Fibroblast of skin of left biceps (primary cell): ENCODE results near the gene TEAD4.

Experiments used
- DNase-seq, 2 experiments: peaks; one replicate each; pipeline ENCODE4 v3.0.0-alpha.2; 2013; ENCODE audit warnings: low read depth in 2 of 2

Gene TEAD4

DNA sequence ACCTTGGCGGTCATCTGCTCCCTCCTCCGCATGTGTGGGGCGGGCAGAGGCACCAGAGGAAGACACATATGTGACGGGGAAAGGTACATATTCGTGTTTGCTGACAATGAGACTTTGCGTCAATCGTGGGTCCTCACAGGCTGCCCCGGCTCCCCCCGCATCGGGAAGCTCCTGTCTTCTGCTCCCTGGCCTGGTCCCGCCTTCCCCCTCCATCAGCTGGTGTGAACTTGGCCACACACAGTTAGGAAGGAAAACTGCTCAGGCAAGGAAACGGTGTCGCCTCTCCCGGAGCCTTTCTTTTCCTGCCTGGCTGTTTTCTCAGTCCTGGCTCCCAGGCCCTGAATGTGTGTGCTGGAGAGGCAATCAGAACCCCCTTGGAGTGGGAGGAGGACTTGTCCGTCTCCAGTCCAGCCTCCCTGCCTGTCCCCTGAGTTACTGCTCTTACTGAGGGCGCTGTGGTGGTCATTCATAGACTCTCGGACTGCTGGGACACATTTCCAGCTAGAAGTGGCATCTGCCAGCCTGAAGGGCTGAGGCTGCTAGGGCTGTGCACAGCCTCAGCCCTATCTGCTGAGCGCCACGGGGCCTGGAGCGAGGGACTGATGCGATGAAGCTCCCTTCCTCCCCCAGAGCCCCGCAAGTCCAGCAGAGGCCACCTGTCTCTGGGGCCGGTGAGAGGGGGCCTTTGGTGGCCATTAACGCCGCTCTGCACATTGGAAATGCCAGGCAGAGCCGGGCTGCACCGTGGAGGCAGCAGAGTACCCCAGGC is 73.8 kb downstream of the TEAD4 start:
- no peak for DNase-seq

- no peak for DNase-seq
Measured at GRCh38 chr12:3033539-3033867, 74.3 kb downstream of the TEAD4 start.

DNA sequence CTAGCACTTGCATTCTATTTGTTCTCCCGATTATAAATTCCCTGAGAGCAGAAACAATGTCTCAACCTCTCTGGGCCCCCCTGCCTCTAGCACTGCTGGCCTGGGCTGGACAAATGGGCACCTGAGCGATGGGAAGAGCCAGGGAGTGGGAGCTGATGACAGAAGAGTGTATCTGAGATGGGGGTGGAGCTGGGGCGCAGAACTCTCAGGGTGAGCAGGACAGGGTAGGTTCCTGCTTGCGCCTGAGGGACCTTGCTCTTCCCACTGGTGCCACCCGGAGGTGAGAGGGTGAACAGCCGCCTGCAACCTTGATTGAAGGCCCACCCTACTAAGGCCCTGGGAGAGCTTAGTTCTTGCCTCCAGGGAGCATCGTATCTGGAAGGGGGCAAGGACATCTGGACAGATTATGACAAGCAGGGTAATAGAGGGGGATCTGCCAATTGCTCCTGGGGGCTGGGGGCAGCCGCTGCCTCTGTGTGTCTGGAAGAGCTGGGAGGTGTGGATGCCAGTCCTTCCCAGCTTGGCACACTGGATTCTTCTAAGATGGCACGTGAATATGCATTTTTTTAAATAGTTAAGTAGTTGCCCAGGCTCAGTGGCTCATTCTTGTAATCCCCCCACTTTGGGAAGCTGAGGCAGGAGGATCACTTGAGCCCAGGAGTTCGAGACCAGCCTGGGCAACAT is 75.0 kb downstream of the TEAD4 start:
- peak; percentile 8 to 23 for DNase-seq

DNA sequence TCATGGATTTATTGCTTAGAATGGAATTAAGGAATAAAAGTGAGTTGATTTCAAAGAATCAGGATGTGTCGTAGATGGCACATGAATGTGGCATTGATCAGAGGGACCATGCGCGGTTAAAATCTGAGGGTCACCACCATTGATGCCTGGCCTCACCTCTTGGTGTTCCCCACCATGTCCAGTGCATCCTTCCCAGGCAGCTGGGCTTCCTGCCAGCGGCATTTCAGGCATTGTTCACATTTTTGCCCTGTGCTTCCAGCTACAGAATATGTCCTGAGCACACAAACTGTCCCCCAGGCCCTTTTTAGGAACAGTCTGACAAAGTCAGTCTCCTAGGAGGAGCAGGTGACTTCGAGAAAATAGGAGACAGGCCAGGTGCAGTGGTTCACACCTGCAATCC is 76.0 kb downstream of the TEAD4 start:
- no peak for DNase-seq

GRCh38 chr12:3035815-3036702 is 76.9 kb downstream of the TEAD4 start:
- no peak for DNase-seq

DNA sequence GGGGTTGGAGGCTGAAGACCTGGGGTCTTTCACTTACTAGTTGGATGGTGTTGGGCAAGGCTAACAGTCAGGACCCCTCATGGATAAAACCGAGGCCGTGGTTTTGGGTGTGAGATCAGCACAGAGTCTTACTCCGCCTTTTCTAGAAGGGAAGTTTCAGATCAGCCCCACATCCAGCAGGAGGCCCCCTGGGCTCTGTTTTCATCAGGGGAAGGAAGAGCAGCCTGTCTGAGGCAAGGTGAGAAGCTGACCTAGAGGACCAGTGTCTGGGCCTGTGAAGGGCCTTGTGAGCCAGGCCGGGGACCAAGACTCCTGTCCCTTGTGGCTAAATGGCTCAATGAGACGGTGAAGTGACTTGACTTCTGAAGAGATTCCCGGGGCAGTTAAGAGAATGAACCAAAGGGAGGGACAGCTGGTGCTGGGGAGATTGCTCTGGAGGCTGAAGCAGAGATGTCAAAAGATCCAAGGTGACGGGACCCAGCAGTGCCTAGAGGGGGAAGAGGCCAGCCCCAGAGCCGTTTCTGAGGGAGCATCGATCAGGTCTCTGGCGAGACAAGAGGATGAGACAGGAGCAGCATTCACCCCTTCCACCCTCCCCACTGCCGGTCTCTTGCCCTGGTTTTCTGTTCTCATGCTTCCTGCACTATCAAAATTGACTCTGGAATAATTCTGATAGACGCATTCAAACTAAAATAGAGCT is 77.9 kb downstream of the TEAD4 start:
- no peak for DNase-seq

DNA sequence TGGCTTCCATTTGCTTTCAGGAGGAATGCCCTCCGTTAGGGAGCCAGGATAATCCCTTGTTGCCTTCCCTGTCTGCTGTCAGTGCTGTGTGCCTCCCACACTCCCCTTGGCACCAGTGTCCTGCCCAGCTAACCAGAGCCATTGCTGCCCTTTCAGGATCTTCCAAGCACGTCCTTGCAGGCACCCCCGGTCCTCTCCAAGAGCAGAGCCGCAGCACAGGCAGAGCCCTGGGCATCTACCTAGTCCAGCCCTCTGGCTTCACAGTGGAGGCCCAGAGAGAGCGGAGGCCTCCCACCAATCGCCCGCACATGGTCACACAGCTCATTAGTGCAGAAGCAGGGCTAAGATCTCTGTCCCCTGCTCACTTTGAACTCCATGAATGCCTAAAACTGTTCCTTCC is 79.0 kb downstream of the TEAD4 start:
- no peak for DNase-seq

DNA sequence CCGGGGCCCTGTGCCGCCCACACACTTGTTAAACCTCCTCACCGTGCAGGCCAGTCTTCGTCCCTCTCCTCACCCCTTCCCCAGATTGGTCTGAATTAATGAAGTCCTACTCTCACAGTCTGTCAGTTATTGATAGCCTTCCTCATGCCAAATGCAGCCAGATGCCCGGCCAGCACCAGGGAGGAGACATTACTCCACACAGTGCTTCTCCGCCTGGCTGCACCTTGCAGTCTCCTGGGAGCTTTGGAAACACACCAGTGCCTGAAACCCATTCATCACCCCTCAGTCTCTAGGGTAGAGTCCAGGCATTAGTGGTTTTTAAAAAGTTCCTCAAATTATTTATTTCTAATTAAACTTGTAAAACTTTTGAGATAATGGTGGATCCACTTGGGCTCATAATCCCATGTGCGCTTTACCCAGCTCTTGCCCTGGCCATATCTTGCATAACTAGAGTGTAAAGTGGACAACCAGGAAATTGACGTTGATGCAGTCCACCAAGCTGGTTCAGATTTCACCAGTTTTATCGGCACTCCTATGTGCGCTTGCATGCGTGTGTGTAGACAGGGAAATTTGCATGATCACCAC is 79.8 kb downstream of the TEAD4 start:
- no peak for DNase-seq

DNA sequence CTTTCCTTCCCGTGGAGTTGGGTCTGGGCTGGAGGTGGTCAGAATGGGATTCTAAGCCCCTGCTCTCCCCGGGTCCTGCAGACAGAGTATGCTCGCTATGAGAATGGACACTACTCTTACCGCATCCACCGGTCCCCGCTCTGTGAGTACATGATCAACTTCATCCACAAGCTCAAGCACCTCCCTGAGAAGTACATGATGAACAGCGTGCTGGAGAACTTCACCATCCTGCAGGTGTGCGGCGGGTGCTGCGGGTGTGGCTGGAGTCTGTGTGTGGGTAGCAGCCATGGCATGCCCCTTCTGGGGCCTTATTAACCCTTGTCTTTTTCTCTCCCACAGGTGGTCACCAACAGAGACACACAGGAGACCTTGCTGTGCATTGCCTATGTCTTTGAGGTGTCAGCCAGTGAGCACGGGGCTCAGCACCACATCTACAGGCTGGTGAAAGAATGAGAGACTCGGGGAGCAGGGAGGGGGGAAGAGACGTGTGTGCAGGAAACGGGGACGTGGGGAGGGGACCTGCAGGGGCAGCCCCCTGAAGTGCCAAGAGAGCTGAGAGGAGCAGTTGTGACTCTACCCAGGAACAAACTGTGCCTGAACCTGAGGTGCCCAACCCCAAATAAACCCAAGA is 80.9 kb downstream of the TEAD4 start:
- no peak for DNase-seq

DNA sequence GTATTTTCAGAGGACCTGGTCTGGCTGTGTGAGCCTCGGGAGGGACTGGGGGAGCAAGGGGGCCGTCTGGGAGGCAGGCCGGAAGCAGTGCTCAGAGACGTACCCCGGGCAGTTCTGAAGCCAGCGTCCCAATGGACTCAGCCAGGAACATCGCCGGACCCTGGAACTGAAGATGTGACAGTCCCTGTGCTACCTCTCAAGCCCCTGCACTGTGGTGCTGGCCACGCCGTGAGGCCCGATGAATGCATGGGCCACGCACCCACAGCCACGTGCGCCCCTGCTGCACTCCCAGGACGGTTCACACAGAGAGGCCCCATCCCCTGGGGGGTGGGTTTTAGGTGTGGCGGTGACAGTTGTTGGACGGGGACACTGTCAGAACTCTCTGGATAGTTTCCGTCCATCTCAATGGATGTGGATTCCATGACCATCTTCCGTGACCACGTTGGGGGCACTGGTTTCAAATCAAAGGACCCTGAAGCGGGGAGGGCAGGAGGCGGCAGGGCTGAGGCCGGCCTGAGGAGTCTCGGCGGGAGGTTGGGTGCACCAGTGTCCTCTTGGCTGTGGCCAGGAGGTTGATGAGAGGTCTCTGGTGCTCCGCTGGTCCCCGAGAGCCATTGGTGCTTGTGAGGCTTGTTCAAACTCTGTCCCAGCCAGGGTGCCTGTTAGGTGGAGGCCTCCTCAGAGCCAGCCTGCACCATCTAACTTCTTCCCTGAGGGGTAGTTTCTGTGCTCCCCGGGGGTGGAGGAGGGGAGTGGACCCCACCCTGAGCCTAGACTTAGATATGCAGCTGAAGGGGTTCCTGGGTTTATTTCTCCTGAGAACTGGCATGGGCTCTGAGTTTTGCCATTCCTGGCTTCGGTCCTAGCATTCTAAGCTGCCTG is 81.7 kb downstream of the TEAD4 start:
- no peak for DNase-seq

GRCh38 chr12:3041558-3042164 is 82.5 kb downstream of the TEAD4 start:
- peak; percentile 29 to 36 for DNase-seq

DNA sequence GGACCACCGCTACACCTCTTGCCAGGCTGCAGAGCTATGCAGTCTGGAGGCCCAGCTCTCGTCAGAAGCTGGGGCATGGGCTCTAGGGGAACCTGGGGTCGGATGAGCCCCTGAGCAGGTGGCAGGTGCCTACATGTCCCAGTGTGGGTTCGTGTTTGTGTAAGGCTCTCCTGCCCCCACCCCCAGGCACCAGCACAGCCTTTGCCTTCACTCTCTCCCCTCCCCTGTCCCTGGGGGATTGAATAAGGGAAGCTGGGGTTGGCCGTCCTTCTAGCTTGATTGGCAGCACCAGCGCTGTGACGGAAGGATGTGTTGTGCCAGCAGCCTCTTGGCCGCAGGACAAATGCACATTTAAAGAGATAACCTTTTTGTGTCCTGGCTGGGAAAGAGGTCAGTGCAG is 83.2 kb downstream of the TEAD4 start:
- no peak for DNase-seq

- DNase-seq = no peak
Measured at GRCh38 chr12:3042826-3043225, 83.6 kb downstream of the TEAD4 start.

DNA sequence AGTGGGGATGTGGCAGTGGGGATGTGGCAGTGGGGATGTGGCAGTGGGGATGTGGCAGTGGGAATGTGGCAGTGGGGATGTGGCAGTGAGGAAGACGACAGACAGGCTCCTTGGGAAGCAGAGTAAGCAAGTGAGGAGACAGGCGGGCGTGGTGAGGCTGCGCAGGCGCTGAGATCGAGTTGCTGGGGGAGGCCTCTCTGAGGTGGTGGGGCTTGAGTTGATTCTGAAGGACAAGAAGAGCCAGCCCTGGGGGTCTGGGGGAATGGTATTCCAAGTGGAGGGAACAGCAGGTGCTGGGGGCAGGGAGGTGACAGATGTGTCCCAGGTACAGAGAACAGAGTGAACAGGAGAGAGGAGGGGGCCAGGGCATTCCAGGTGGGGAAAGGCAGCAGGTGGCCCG is 84.2 kb downstream of the TEAD4 start:
- no peak for DNase-seq

DNA sequence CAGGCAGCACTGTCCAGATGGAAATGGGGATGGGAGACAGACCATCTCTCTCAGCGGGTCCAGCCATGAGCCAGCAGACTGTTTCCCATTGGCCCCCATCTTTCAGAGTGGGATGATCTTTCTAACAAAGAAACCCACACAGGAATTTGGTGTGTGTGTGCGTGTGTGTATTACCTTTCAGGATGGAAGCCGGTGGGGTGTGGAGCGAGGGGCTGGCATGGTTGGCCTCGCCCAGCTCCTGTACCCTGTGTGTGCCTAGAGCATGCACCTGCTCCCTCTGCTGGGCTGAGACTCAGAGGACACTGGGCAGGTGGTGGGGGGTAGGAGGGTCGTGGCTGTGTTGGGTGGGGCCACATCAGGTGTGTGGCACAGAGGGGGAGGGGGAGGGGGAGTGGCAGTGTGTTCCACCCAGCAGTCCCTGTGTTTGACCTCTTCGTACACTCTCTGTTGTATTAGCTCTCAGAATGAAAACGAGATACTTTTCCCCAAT is 85.0 kb downstream of the TEAD4 start:
- DNase-seq = no peak

DNA sequence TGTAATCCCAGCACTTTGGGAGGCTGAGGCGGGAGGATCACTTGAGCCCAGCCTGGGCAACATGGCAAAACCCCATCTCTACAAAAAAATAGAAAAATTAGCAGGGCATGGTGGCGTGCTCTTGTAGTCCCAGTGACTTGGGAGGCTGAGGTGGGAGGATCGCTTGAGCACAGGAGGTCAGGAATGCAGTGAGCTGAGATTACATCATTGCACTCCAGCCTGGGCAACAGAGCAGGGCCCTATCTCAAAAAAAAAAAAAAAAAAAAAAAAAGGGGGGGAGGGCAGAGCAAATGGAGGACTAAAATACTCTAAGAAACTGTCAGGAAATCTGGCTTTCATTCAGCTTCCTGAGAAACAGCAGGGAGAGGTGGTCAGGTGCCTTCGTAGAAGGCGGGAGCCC is 86.3 kb downstream of the TEAD4 start:
- no peak for DNase-seq

GRCh38 chr12:3045989-3046388 is 86.8 kb downstream of the TEAD4 start:
- no peak for DNase-seq

- no peak for DNase-seq
Measured at GRCh38 chr12:3046441-3047200, 87.4 kb downstream of the TEAD4 start.

- no peak for DNase-seq
Measured at GRCh38 chr12:3047961-3048360, 88.8 kb downstream of the TEAD4 start.
